ENCODE results near the gene NPAS3.

The NPAS3 gene

GRCh38 chr14:33480071-33480886 is 541.6 kb downstream of the NPAS3 start:
- H3K4me3 ChIP-seq (ENCODE audit: control insufficient read depth, low read depth, low read length): no peak overlapping the region
- TF ChIP-seq CTCF (conservative IDR thresholded peaks at IDR 0.05; ENCODE audit: control insufficient read depth, insufficient read depth, low read depth, low read length): no peak
- DNase-seq (ENCODE audit: low read depth): no peak

GRCh38 chr14:33480887-33481184 is 542.2 kb downstream of the NPAS3 start:
- H3K4me3 ChIP-seq (ENCODE audit: control insufficient read depth, low read depth, low read length): no peak overlapping the region
- DNase-seq (ENCODE audit: low read depth): no peak
- TF ChIP-seq CTCF (conservative IDR thresholded peaks at IDR 0.05; ENCODE audit: control insufficient read depth, insufficient read depth, low read depth, low read length): no peak

GRCh38 chr14:33483110-33483509 is 544.4 kb downstream of the NPAS3 start:
- DNase-seq (ENCODE audit: low read depth): no peak
- no peak for TF ChIP-seq CTCF (conservative IDR thresholded peaks at IDR 0.05; ENCODE audit: control insufficient read depth, insufficient read depth, low read depth, low read length)
- H3K4me3 ChIP-seq (ENCODE audit: control insufficient read depth, low read depth, low read length): no peak overlapping the region

- no peak overlapping the region for H3K4me3 ChIP-seq (ENCODE audit: control insufficient read depth, low read depth, low read length)
- TF ChIP-seq CTCF (conservative IDR thresholded peaks at IDR 0.05; ENCODE audit: control insufficient read depth, insufficient read depth, low read depth, low read length): no peak
- DNase-seq (ENCODE audit: low read depth): no peak
Observed at GRCh38 chr14:33483541-33483940, 544.9 kb downstream of the NPAS3 start.

GRCh38 chr14:33484264-33484663 is 545.6 kb downstream of the NPAS3 start:
- no peak for TF ChIP-seq CTCF (conservative IDR thresholded peaks at IDR 0.05; ENCODE audit: control insufficient read depth, insufficient read depth, low read depth, low read length)
- no peak overlapping the region for H3K4me3 ChIP-seq (ENCODE audit: control insufficient read depth, low read depth, low read length)
- DNase-seq (ENCODE audit: low read depth): no peak

GRCh38 chr14:33486332-33486890 is 547.7 kb downstream of the NPAS3 start:
- TF ChIP-seq CTCF (conservative IDR thresholded peaks at IDR 0.05; ENCODE audit: control insufficient read depth, insufficient read depth, low read depth, low read length): no peak
- no peak overlapping the region for H3K4me3 ChIP-seq (ENCODE audit: control insufficient read depth, low read depth, low read length)
- DNase-seq (ENCODE audit: low read depth): no peak

Measured in fibroblast of mammary gland (primary cell).